ENCODE results near the gene HDAC4. TPM values are rescaled to one million over a fixed set of nuclear protein-coding genes. Genes with fewer than 3 reads are reported as not detected.

HDAC4 gene
- total RNA-seq, 1 experiment from 2014 or later = 32.0 TPM

GRCh38 chr2:239341840-239342239 is 59.0 kb downstream of the HDAC4 start:
- Histone ChIP-seq H3K4me1 (ENCODE audit: insufficient read depth, low read length) (no peaks in the 10 kb centered on the region; the same call in 1 of the 2 replicates), H4K5ac (ENCODE audit: insufficient read length, low read depth, low read length) (no peak overlapping the region), H2BK15ac (ENCODE audit: low read depth, low read length) (no peak overlapping the region), H2BK5ac (ENCODE audit: insufficient read length, low read length) (no peak overlapping the region), H3K4me2 (ENCODE audit: insufficient read depth, insufficient read length, low read length) (no peak overlapping the region), H3K14ac (ENCODE audit: insufficient read depth, low read length) (no peak overlapping the region), H3K9me3 (ENCODE audit: control insufficient read depth, low read depth, low read length) (no peaks in the 10 kb centered on the region), H4K20me1 (ENCODE audit: control insufficient read depth, insufficient read depth, insufficient read length) (no peaks in the 10 kb centered on the region), H3K79me1 (ENCODE audit: insufficient read depth, low read depth, low read length, poor library complexity, severe bottlenecking) (no peaks in the 10 kb centered on the region), H3T11ph (ENCODE audit: low read length) (no peak overlapping the region), H3K27ac (ENCODE audit: insufficient read length, low read depth, low read length) (no peak overlapping the region), H3K18ac (ENCODE audit: insufficient read length, low read depth, low read length) (no peak overlapping the region), H3K9ac (ENCODE audit: extremely low read depth, insufficient read length, low read length) (no peak overlapping the region), H2AFZ (ENCODE audit: low read length) (no peak overlapping the region), H2BK20ac (ENCODE audit: low read depth, low read length, poor library complexity, severe bottlenecking) (no peak overlapping the region), H4K8ac (replicated peaks; ENCODE audit: insufficient read length, low read depth, low read length) (no peak overlapping the region), H3K23me2 (ENCODE audit: insufficient read length, low read depth, low read length, poor library complexity, severe bottlenecking) (no peaks in the 10 kb centered on the region), H2BK12ac (ENCODE audit: insufficient read length, low read depth, low read length) (no peak overlapping the region), H3K23ac (ENCODE audit: insufficient read length, low read depth, low read length) (no peak overlapping the region), H4K91ac (ENCODE audit: insufficient read length, low read depth, low read length) (no peak overlapping the region), H3K56ac (ENCODE audit: insufficient read length, low read depth, low read length) (no peak overlapping the region), H2BK120ac (ENCODE audit: low read depth, low read length, poor library complexity, severe bottlenecking) (no peak overlapping the region), H3K4ac (ENCODE audit: low read depth, low read length) (no peak overlapping the region), H3K27me3 (ENCODE audit: insufficient read depth, low read length) (no peaks in the 10 kb centered on the region), H2AK5ac (ENCODE audit: insufficient read length, low read length) (no peak overlapping the region), H3K79me2 (ENCODE audit: insufficient read depth, low read length) (peaks cover 12% of the 10 kb centered on the region; the same call in 1 of the 2 replicates)
- H3K36me3 Mint-ChIP-seq (ENCODE audit: insufficient read depth in 1 of 3, low read depth in 3 of 3) = peaks cover 6 to 18% (median 13%) of the 10 kb centered on the region in 3 experiments
- DNase-seq = no peak
- peaks cover 24 to 28% of the 10 kb centered on the region in 2 experiments for H3K4me1 Mint-ChIP-seq
- peaks cover 0 to 3% of the 10 kb centered on the region in 2 experiments; a peak in 4 of 5 replicates for H3K9me3 Mint-ChIP-seq
- H3K27me3 Mint-ChIP-seq (ENCODE audit: low read depth) = no peaks in the 10 kb centered on the region
- H3K4me3 Mint-ChIP-seq = no peak overlapping the region
- no peak for TF ChIP-seq CTCF (conservative IDR thresholded peaks at IDR 0.05)
- H3K27ac Mint-ChIP-seq = no peak overlapping the region
- no CpG with 5 or more reads among the region's 2 CpGs for WGBS (ENCODE audit: extremely low coverage, insufficient read length, low lambda C conversion rate)
